Fibroblast of lung (primary cell): ENCODE measurements around the gene RYR2.

Source experiments
- CTCF ChIP-seq, 2 donors: IDR thresholded peaks in 1 of 2; conservative IDR thresholded peaks in 1 of 2; 1 replicate in 1 of 2; 2 replicates in 1 of 2; pipeline ENCODE4 v1.5.1; 2011 to 2012; ENCODE audit warnings: low read length in 2 of 2, control low read depth in 1 of 2, inconsistent platforms in 1 of 2, low read depth in 1 of 2, mild to moderate bottlenecking in 1 of 2
- EZH2 ChIP-seq: IDR thresholded peaks from 2 replicates; pipeline ENCODE4 v1.5.1; 2012; ENCODE audit warnings: low read length, control low read depth, mild to moderate bottlenecking; ENCODE audit errors: missing control alignments

GRCh38 chr1:237249120-237249519 is 207.1 kb downstream of the RYR2 start:
- TF ChIP-seq CTCF (conservative IDR thresholded peaks at IDR 0.05 in 1 of 2, IDR thresholded peaks at IDR 0.05 in 1 of 2; ENCODE audit: low read depth in 1 of 2, low read length in 2 of 2), result no peak
- TF ChIP-seq EZH2, result no peak
